PC-3 (cell line): ENCODE measurements around the gene DBX2. TPM values are rescaled to one million over a fixed set of nuclear protein-coding genes. Genes with fewer than 3 reads are reported as not detected.

Experiments
- ATAC-seq: fragments of 200-7000 bp; cut with Tn5 transposase; 2 replicates; pipeline ENCODE4 v1.9.1; 2020; ENCODE audit warnings: mild to moderate bottlenecking, moderate library complexity
- BruUV-seq: library from RNA; stranded (reverse); fragments of 400-500 nt; replicated peaks from 2 replicates; lab custom pipeline; 2021; lab: Mats Ljungman, UMichigan
- CTCF ChIA-PET: fragments of 300-600 bp; sonication (Branson Sonifier 250); formaldehyde crosslinking; loops from one replicate; lab custom pipeline; 2022; ENCODE audit warnings: antibody characterized with exemption; lab: Charles Lee
- POLR2A ChIA-PET: fragments of 300-600 bp; sonication (Branson Sonifier 250); formaldehyde crosslinking; loops from one replicate; lab custom pipeline; 2022; ENCODE audit warnings: antibody characterized with exemption; ENCODE audit not compliant: unreplicated experiment; lab: Charles Lee
- DNase-seq: peaks from one replicate; pipeline ENCODE4 v3.0.0-alpha.2; 2015
- H2AFZ ChIP-seq: fragments of 300-600 bp; sonication (generic); 2 replicates; pipeline ENCODE4 v1.6.0; 2016; ENCODE audit warnings: antibody characterized with exemption, low read length
- H3F3A ChIP-seq: fragments of 300-600 bp; sonication (generic); one replicate; pipeline ENCODE4 v1.6.0; 2017; ENCODE audit warnings: antibody characterized with exemption, low read length, control low read depth, mild to moderate bottlenecking; ENCODE audit not compliant: unreplicated experiment
- H3K27ac ChIP-seq: fragments of 300-600 bp; sonication (generic); 2 replicates; pipeline ENCODE4 v1.5.1; 2016; ENCODE audit warnings: mild to moderate bottlenecking, low read length
- H3K27me3 ChIP-seq: fragments of 300-600 bp; sonication (generic); 2 replicates; pipeline ENCODE4 v1.6.1; 2016; ENCODE audit warnings: low read length, mixed read lengths
- H3K36me3 ChIP-seq: fragments of 300-600 bp; sonication (generic); 2 replicates; pipeline ENCODE4 v1.6.1; 2016; ENCODE audit warnings: low read depth, mixed run types, low read length, mixed read lengths
- H3K4me1 ChIP-seq: fragments of 300-600 bp; sonication (generic); 2 replicates; pipeline ENCODE4 v1.5.1; 2016; ENCODE audit warnings: low read length; ENCODE audit not compliant: insufficient read depth
- H3K4me2 ChIP-seq: fragments of 300-600 bp; sonication (generic); 2 replicates; pipeline ENCODE4 v1.6.0; 2016; ENCODE audit warnings: low read length
- H3K4me3 ChIP-seq: fragments of 300-600 bp; sonication (generic); 2 replicates; pipeline ENCODE4 v1.5.1; 2016; ENCODE audit warnings: mild to moderate bottlenecking, low read length, mixed read lengths
- H3K79me2 ChIP-seq: fragments of 300-600 bp; sonication (generic); 2 replicates; pipeline ENCODE4 v1.6.1; 2017; ENCODE audit warnings: low read length, mixed read lengths
- H3K9ac ChIP-seq: fragments of 300-600 bp; sonication (generic); 2 replicates; pipeline ENCODE4 v1.6.0; 2016; ENCODE audit warnings: mild to moderate bottlenecking, low read length
- H3K9me2 ChIP-seq: fragments of 300-600 bp; sonication (generic); replicated peaks from 2 replicates; pipeline ENCODE4 v1.6.1; 2016; ENCODE audit warnings: mixed run types, low read length, mixed read lengths
- H3K9me3 ChIP-seq: fragments of 300-600 bp; sonication (generic); 2 replicates; pipeline ENCODE4 v1.6.1; 2016; ENCODE audit warnings: low read length, mixed read lengths
- H4K20me1 ChIP-seq: fragments of 300-600 bp; sonication (generic); 2 replicates; pipeline ENCODE4 v1.6.1; 2016; ENCODE audit warnings: low read length, mixed read lengths
- EZH2 ChIP-seq: fragments of 300-600 bp; sonication (generic); IDR thresholded peaks from one replicate; pipeline ENCODE4 v1.6.1; 2017; ENCODE audit warnings: antibody characterized with exemption, mild to moderate bottlenecking, low read length; ENCODE audit not compliant: unreplicated experiment
- EZH2phosphoT487 ChIP-seq: fragments of 300-600 bp; sonication (generic); IDR thresholded peaks from 2 replicates; pipeline ENCODE4 v1.6.1; 2018; ENCODE audit warnings: mild to moderate bottlenecking, antibody characterized with exemption, low read length, borderline replicate concordance
- intact Hi-C: fragments of 100-400 bp; cut with micrococcal nuclease; formaldehyde crosslinking; loops from 2 replicates; pipeline ENCODE4 v1.9.0; 2023
- total RNA-seq: library from RNA; depleted of rRNA; stranded (reverse); fragments of >200 nt; gene quantifications from 2 replicates; pipeline ENCODE4 v1.2.3, GENCODE V29; 2014
- TF ChIP-seq, protein P1 (sequence below): fragments of 300-600 bp; sonication (generic); conservative IDR thresholded peaks from 2 replicates; pipeline ENCODE4 v1.5.1; 2017; ENCODE audit warnings: antibody characterized with exemption, low read depth, mild to moderate bottlenecking, low read length

DBX2 gene
- total RNA-seq, 1 experiment from 2014 or later: not detected

DNA sequence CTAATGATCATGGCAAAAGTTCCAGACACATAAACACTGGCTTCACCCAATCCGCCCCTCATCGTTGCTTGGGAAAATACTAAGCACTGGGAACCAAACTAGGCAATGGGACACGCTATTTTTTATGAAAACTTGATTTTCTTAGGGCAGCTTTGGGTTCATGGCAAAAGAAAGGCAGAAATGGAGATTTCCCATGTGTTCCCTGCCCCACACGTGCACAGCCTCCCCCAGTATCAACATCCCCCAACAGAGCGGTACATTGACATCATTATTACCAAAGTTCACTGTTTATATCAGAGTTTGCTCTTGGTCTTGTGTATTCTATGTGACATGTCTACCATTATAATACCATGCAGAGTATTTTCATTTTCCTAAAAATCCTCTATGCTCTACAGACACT is 71.0 kb downstream of the DBX2 start:
- peaks cover 61% of the 10 kb centered on the region for H3K27me3 ChIP-seq
- intact Hi-C loops: no loop called here
- H3K9me3 ChIP-seq: no peaks in the 10 kb centered on the region
- H3K4me3 ChIP-seq: no peak overlapping the region
- H3K9ac ChIP-seq: no peak overlapping the region
- ChIA-PET CTCF (no interaction called here), POLR2A (no interaction called here)
- H3K27ac ChIP-seq: no peak overlapping the region
- H3K9me2 ChIP-seq: no peaks in the 10 kb centered on the region
- no peak for DNase-seq
- no peaks in the 10 kb centered on the region for H3F3A ChIP-seq
- no peak for ATAC-seq
- H2AFZ ChIP-seq: no peak overlapping the region
- BruUV-seq: no TSS peak
- no peaks in the 10 kb centered on the region for H4K20me1 ChIP-seq
- H3K4me1 ChIP-seq: no peaks in the 10 kb centered on the region
- no peak overlapping the region for H3K4me2 ChIP-seq
- H3K36me3 ChIP-seq: no peaks in the 10 kb centered on the region
- H3K79me2 ChIP-seq: no peaks in the 10 kb centered on the region
- TF ChIP-seq, protein P1, sequence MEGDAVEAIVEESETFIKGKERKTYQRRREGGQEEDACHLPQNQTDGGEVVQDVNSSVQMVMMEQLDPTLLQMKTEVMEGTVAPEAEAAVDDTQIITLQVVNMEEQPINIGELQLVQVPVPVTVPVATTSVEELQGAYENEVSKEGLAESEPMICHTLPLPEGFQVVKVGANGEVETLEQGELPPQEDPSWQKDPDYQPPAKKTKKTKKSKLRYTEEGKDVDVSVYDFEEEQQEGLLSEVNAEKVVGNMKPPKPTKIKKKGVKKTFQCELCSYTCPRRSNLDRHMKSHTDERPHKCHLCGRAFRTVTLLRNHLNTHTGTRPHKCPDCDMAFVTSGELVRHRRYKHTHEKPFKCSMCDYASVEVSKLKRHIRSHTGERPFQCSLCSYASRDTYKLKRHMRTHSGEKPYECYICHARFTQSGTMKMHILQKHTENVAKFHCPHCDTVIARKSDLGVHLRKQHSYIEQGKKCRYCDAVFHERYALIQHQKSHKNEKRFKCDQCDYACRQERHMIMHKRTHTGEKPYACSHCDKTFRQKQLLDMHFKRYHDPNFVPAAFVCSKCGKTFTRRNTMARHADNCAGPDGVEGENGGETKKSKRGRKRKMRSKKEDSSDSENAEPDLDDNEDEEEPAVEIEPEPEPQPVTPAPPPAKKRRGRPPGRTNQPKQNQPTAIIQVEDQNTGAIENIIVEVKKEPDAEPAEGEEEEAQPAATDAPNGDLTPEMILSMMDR: no peak
- no peak for TF ChIP-seq EZH2
- TF ChIP-seq EZH2phosphoT487: no peak

DNA sequence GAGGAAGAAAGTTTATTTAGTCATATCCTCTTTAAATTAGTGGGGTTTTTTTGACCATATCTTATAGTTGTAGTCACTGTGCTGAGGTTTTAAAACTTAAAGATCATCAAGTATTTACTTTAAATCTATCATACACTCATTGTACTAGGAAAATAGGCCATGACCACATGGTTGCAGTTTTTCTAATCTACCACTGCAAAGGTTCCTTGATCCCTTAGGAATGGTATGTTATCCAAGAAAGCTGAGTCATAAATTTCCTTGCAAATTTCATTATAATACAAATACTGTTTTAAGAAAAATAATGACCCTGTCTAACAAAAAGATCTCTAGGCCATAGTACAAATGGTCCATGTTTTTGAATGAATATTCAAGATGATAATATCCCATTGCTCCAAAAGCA is 74.7 kb downstream of the DBX2 start:
- Histone ChIP-seq H3K9me2 (no peaks in the 10 kb centered on the region), H3K4me3 (no peak overlapping the region), H3K36me3 (no peaks in the 10 kb centered on the region), H3K9me3 (no peaks in the 10 kb centered on the region), H3K27ac (no peak overlapping the region), H3F3A (no peaks in the 10 kb centered on the region), H3K9ac (no peak overlapping the region), H2AFZ (no peak overlapping the region), H3K27me3 (peaks cover 40% of the 10 kb centered on the region), H3K79me2 (no peaks in the 10 kb centered on the region), H3K4me2 (no peak overlapping the region), H4K20me1 (no peaks in the 10 kb centered on the region), H3K4me1 (no peaks in the 10 kb centered on the region)
- ATAC-seq: no peak
- ChIA-PET CTCF (no interaction called here), POLR2A (no interaction called here)
- no TSS peak for BruUV-seq
- DNase-seq: no peak
- no peak for TF ChIP-seq EZH2
- TF ChIP-seq EZH2phosphoT487: no peak
- TF ChIP-seq, protein P1: no peak
- intact Hi-C loops: no loop called here

- Histone ChIP-seq H2AFZ (no peak overlapping the region), H3F3A (no peaks in the 10 kb centered on the region), H3K79me2 (no peaks in the 10 kb centered on the region), H3K4me1 (no peaks in the 10 kb centered on the region), H3K36me3 (no peaks in the 10 kb centered on the region), H4K20me1 (no peaks in the 10 kb centered on the region), H3K4me3 (no peak overlapping the region), H3K9me3 (no peaks in the 10 kb centered on the region), H3K4me2 (no peak overlapping the region), H3K9me2 (no peaks in the 10 kb centered on the region), H3K9ac (no peak overlapping the region), H3K27ac (no peak overlapping the region), H3K27me3 (peaks cover 31% of the 10 kb centered on the region)
- CTCF ChIA-PET: interaction anchor here (1.0 to 2.0 kb wide), 2 partner anchors 24 to 149 kb away, joined by 4 to 6 read pairs; no protein-coding TSS in a partner anchor
- no peak for TF ChIP-seq EZH2
- TF ChIP-seq, protein P1: peak; percentile 70
- intact Hi-C loops: loop anchor here (1.0 kb wide), 1 partner anchor 149 kb away; no protein-coding TSS in a partner anchor
- POLR2A ChIA-PET: no interaction called here
- no TSS peak for BruUV-seq
- ATAC-seq (peak; percentile 74), DNase-seq (peak; percentile 43)
These were observed 78.0 kb downstream of the DBX2 start for GRCh38 chr12:44972746-44973421.
